ENCODE results near the gene CDC42EP4.

GRCh38 chr17:73358668-73359067, 46.9 kb upstream of the CDC42EP4 start:
- TF ChIP-seq CTCF (IDR thresholded peaks at IDR 0.05 in 8 of 11, conservative IDR thresholded peaks at IDR 0.05 in 3 of 11) (no peak), POLR2A (IDR thresholded peaks at IDR 0.05) (no peak)
